ENCODE data around the gene PTPN23. TPM values are rescaled to one million over a fixed set of nuclear protein-coding genes. Genes with fewer than 3 reads are reported as not detected.

Gene PTPN23
- total and polyA plus RNA-seq, 12 donors: 9.2 to 23.4 (median 19.6) TPM

GRCh38 chr3:47436180-47436579 is 55.4 kb downstream of the PTPN23 start:
- Histone ChIP-seq H3K4me3 (no peak overlapping the region), H3K36me3 (peaks cover 0 to 90% (median 24%) of the 10 kb centered on the region in 9 donors), H3K27ac (no peak overlapping the region), H3K4me1 (no peaks in the 10 kb centered on the region), H3K9me3 (no peaks in the 10 kb centered on the region), H3K27me3 (no peaks in the 10 kb centered on the region)
- ATAC-seq: no peak
- 95 to 98% methylated on average over 5 of the region's 5 CpGs for WGBS, 2 donors
- DNase-seq: no peak
- intact Hi-C loops (cut with DNase I): no loop called here
- TF ChIP-seq CTCF (IDR thresholded peaks at IDR 0.05): no peak

DNA sequence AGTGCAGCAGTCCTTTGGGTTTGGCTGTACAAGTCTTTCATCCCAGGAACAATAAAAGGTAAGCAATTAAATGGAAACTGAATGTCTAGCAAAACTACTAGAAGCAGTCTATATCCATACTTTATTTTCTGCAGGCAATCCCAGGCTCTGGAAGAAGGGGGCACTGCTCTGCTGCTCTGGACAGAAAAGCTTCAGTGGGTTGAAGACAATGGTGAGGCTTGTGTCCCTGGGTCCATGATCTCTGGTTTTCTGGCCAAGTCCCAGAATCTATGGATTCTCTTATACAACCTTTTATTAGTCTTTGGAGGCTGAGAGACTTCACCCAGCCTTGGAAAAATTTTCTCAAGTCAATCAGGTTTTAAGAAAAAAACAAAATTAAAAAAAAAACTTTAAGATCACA is 59.3 kb downstream of the PTPN23 start:
- ATAC-seq: no peak
- Histone ChIP-seq H3K27me3 (no peaks in the 10 kb centered on the region), H3K36me3 (peaks cover 0 to 66% (median 0%) of the 10 kb centered on the region in 9 donors), H3K9me3 (no peaks in the 10 kb centered on the region), H3K27ac (no peak overlapping the region), H3K4me1 (peaks cover 0 to 24% (median 17%) of the 10 kb centered on the region in 9 donors), H3K4me3 (no peak overlapping the region)
- intact Hi-C loops (cut with DNase I): loop anchor here in 2 of 10 donors (5.0 kb wide), 1 partner anchor 37 kb away; the partner anchor contains the start of gene SCAP (in 2 of the 2)
- TF ChIP-seq CTCF (IDR thresholded peaks at IDR 0.05): peak in 4 of 9 donors; percentile 13 to 27 (median 19)
- DNase-seq: no peak

DNA sequence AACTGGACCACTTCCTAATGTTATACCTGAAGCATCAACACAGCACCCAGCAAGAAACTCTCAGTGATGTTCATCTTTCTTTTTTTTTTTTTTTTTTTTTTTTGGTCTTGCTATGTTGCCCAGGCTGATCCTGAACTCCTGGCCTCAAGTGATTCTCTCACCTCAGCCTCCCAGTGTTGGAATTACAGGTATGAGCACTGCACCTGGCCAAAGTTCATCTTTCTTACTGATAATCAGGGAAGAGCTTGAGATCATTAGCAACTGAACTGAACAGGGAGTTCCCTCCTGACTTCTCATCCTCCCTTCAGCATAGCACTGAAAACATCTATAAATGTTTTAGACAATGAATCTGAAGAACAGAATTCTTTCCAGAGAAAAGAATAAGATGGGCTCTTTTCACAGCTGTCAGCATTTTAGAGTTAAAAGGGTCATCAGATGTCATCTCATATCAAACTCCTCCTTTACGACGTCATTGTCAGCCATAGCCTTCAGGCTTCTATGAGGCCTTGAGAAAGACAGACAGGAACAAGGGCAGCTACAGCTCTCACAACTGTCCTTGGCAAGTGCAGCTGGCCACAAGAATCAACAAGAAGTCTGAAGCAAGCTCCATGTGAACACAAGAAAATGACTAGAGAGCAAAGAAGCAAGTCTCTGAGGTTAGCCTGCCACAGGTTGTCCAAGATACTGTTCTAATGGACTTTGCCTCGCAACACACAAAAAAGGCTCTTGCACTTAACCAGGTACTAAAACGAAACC is 61.2 kb downstream of the PTPN23 start:
- Histone ChIP-seq H3K4me1 (peaks cover 0 to 24% (median 17%) of the 10 kb centered on the region in 9 donors), H3K4me3 (no peak overlapping the region), H3K9me3 (no peaks in the 10 kb centered on the region), H3K27ac (peak overlapping the region; percentile 20 to 72 (median 46)), H3K27me3 (no peaks in the 10 kb centered on the region), H3K36me3 (peaks cover 0 to 55% (median 0%) of the 10 kb centered on the region in 9 donors)
- TF ChIP-seq CTCF (IDR thresholded peaks at IDR 0.05): no peak
- WGBS, 2 donors: 75 to 85% methylated on average over 4 of the region's 4 CpGs
- DNase-seq: no peak
- intact Hi-C loops (cut with DNase I): loop anchor here in 3 of 10 donors (1.0 to 5.0 kb wide), 2 partner anchors 18 to 35 kb away; partner anchors contain the start of gene SCAP (in 2 of the 3)
- ATAC-seq: no peak

DNA sequence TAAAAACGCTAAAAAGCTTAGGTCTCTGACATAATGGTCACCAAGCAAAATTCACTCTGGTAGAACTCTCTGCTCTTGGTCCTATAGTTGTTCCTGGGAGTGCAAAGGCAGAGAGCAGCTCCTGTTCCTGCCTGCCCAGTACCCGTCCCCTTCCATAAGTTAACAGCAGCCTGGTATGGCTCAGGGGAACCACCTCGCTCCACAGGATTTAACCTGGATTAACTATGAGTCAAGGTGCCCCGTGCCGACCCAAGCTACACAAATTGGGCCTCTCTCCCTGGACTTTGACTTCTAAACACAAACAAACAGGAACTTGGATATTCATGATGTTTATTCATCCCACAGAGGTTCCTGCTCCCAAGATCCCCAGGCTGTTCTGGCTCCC is 62.8 kb downstream of the PTPN23 start:
- intact Hi-C loops (cut with DNase I): loop anchor here in 2 of 10 donors (5.0 kb wide), 1 partner anchor 34 kb away; the partner anchor contains the start of gene SCAP (in 2 of the 2)
- no peak for DNase-seq
- H3K27ac ChIP-seq: peak overlapping the region; percentile 58 to 87 (median 68)
- H3K4me1 ChIP-seq: peaks cover 0 to 24% (median 17%) of the 10 kb centered on the region in 9 donors
- peaks cover 0 to 41% (median 0%) of the 10 kb centered on the region in 9 donors for H3K36me3 ChIP-seq
- peak; percentile 6 to 42 (median 22) for ATAC-seq
- no peak for TF ChIP-seq CTCF (IDR thresholded peaks at IDR 0.05)
- peaks cover 0 to 8% (median 0%) of the 10 kb centered on the region in 11 donors for H3K9me3 ChIP-seq
- no peaks in the 10 kb centered on the region for H3K27me3 ChIP-seq
- WGBS, 2 donors: 54 to 67% methylated on average over 5 of the region's 5 CpGs
- H3K4me3 ChIP-seq: no peak overlapping the region
